OCI-LY1 (cell line): ENCODE data around the gene CDH13.

Source experiments
- H2AFZ ChIP-seq: fragments of 200-600 bp; sonication (generic), shearing (Covaris generic); 2 replicates; pipeline ENCODE4 v1.6.0; 2014; ENCODE audit warnings: antibody characterized with exemption, mild to moderate bottlenecking, low read length
- H3F3A ChIP-seq: fragments of 200-600 bp; sonication (generic), shearing (Covaris generic); 2 replicates; pipeline ENCODE4 v1.6.0; 2014; ENCODE audit warnings: mild to moderate bottlenecking, antibody characterized with exemption, low read length, moderate library complexity; ENCODE audit not compliant: insufficient read depth
- H3K27ac ChIP-seq: fragments of 200-600 bp; sonication (generic); 2 replicates; pipeline ENCODE4 v1.5.1; 2014; ENCODE audit warnings: low read length, mixed run types, mild to moderate bottlenecking, low read depth; ENCODE audit not compliant: poor library complexity, severe bottlenecking
- H3K27me3 ChIP-seq: fragments of 200-600 bp; sonication (generic); 2 replicates; pipeline ENCODE4 v1.6.0; 2014; ENCODE audit warnings: antibody characterized with exemption, mild to moderate bottlenecking, low read length, moderate library complexity; ENCODE audit not compliant: insufficient read depth
- H3K36me3 ChIP-seq: fragments of 200-600 bp; sonication (generic); 2 replicates; pipeline ENCODE4 v1.6.1; 2014; ENCODE audit warnings: mild to moderate bottlenecking, antibody characterized with exemption, low read length, moderate library complexity, mixed read lengths; ENCODE audit not compliant: insufficient read depth
- H3K4me1 ChIP-seq: fragments of 200-600 bp; sonication (generic); 2 replicates; pipeline ENCODE4 v1.5.1; 2014; ENCODE audit warnings: mild to moderate bottlenecking, low read length, moderate library complexity; ENCODE audit not compliant: insufficient read depth, severe bottlenecking
- H3K4me2 ChIP-seq: fragments of 200-600 bp; sonication (generic), shearing (Covaris generic); 2 replicates; pipeline ENCODE4 v1.6.1; 2014; ENCODE audit warnings: low read length
- H3K4me3 ChIP-seq: fragments of 200-600 bp; sonication (generic); 2 replicates; pipeline ENCODE4 v1.5.1; 2014; ENCODE audit warnings: low read length, low read depth, mild to moderate bottlenecking, mixed read lengths; ENCODE audit not compliant: poor library complexity, severe bottlenecking
- H3K79me2 ChIP-seq: fragments of 200-600 bp; shearing (Covaris generic); 2 replicates; pipeline ENCODE4 v1.6.1; 2016; ENCODE audit warnings: mixed run types, low read length, mixed read lengths; ENCODE audit not compliant: insufficient read depth
- H3K9ac ChIP-seq: fragments of 200-600 bp; sonication (generic), shearing (Covaris generic); 2 replicates; pipeline ENCODE4 v1.6.1; 2014; ENCODE audit warnings: mild to moderate bottlenecking, low read length, mixed read lengths
- H3K9me2 ChIP-seq: fragments of 200-600 bp; sonication (generic), shearing (Covaris generic); 2 replicates; pipeline ENCODE4 v1.6.1; 2014; ENCODE audit warnings: low read depth, mild to moderate bottlenecking, low read length, mixed read lengths
- H3K9me3 ChIP-seq: fragments of 200-600 bp; shearing (Covaris generic); 2 replicates; pipeline ENCODE4 v1.6.1; 2014; ENCODE audit warnings: low read length, mixed read lengths
- H4K20me1 ChIP-seq: fragments of 200-600 bp; sonication (generic), shearing (Covaris generic); 2 replicates; pipeline ENCODE4 v1.6.0; 2016; ENCODE audit warnings: mild to moderate bottlenecking, low read length; ENCODE audit not compliant: insufficient read depth
- CTCF ChIP-seq: fragments of 200-600 bp; sonication (generic), shearing (Covaris generic); IDR thresholded peaks from 2 replicates; pipeline ENCODE4 v1.5.1; 2017; ENCODE audit warnings: mild to moderate bottlenecking, antibody characterized with exemption, low read length, moderate library complexity, mixed read lengths
- EZH2 ChIP-seq: fragments of 200-600 bp; sonication (generic), shearing (Covaris generic); IDR thresholded peaks from 2 replicates; pipeline ENCODE4 v1.8.0; 2017; ENCODE audit warnings: borderline replicate concordance, mixed run types, mild to moderate bottlenecking, antibody characterized with exemption, low read length, moderate library complexity, mixed read lengths

CDH13 gene

GRCh38 chr16:82728901-82729300 lies 102.1 kb downstream of the CDH13 start:
- Histone ChIP-seq H3K9ac (no peak overlapping the region), H3K27me3 (no peaks in the 10 kb centered on the region), H3K4me1 (no peaks in the 10 kb centered on the region), H3K9me2 (no peaks in the 10 kb centered on the region), H3K27ac (no peak overlapping the region), H3F3A (no peaks in the 10 kb centered on the region), H3K36me3 (no peaks in the 10 kb centered on the region), H3K9me3 (no peaks in the 10 kb centered on the region), H3K79me2 (no peaks in the 10 kb centered on the region), H3K4me2 (no peak overlapping the region), H4K20me1 (no peaks in the 10 kb centered on the region), H2AFZ (no peak overlapping the region), H3K4me3 (no peak overlapping the region)
- TF ChIP-seq EZH2 (no peak), CTCF (no peak)

- no peak overlapping the region for H2AFZ ChIP-seq
- H3K9ac ChIP-seq: no peak overlapping the region
- TF ChIP-seq CTCF (no peak), EZH2 (no peak)
- no peaks in the 10 kb centered on the region for H3K36me3 ChIP-seq
- H3K9me2 ChIP-seq: no peaks in the 10 kb centered on the region
- no peak overlapping the region for H3K4me3 ChIP-seq
- H3K79me2 ChIP-seq: no peaks in the 10 kb centered on the region
- no peaks in the 10 kb centered on the region for H3K27me3 ChIP-seq
- no peaks in the 10 kb centered on the region for H3K9me3 ChIP-seq
- H3K27ac ChIP-seq: no peak overlapping the region
- no peaks in the 10 kb centered on the region for H3F3A ChIP-seq
- no peak overlapping the region for H3K4me2 ChIP-seq
- H3K4me1 ChIP-seq: no peaks in the 10 kb centered on the region
- no peaks in the 10 kb centered on the region for H4K20me1 ChIP-seq
Observed at GRCh38 chr16:82730901-82731300, 104.1 kb downstream of the CDH13 start.

GRCh38 chr16:82732461-82732860 lies 105.7 kb downstream of the CDH13 start:
- H3F3A ChIP-seq: no peaks in the 10 kb centered on the region
- no peaks in the 10 kb centered on the region for H3K36me3 ChIP-seq
- H3K9ac ChIP-seq: no peak overlapping the region
- H2AFZ ChIP-seq: no peak overlapping the region
- no peak for TF ChIP-seq CTCF
- no peak for TF ChIP-seq EZH2
- no peaks in the 10 kb centered on the region for H3K4me1 ChIP-seq
- H3K27me3 ChIP-seq: no peaks in the 10 kb centered on the region
- H3K79me2 ChIP-seq: no peaks in the 10 kb centered on the region
- H3K9me2 ChIP-seq: no peaks in the 10 kb centered on the region
- no peaks in the 10 kb centered on the region for H4K20me1 ChIP-seq
- H3K27ac ChIP-seq: no peak overlapping the region
- H3K4me2 ChIP-seq: no peak overlapping the region
- H3K4me3 ChIP-seq: no peak overlapping the region
- no peaks in the 10 kb centered on the region for H3K9me3 ChIP-seq
